Small intestine (tissue), 7 donors: Measurements from ENCODE around the gene SLC25A24. TPM values are rescaled to one million over a fixed set of nuclear protein-coding genes. Genes with fewer than 3 reads are reported as not detected.
"Not testable (repeated sequence)": the region's sequence is repeated elsewhere in the genome, so short reads cannot be mapped to it uniquely, and the experiment has no call there.

ENCODE experiments used
- DNase-seq, 2 donors: peaks; one replicate each; pipeline versions ENCODE4 v3.0.0 to v3.0.0-alpha.2; 2013
- FAIRE-seq: peaks from 2 replicates; lab custom pipeline; 2012; peaks lifted over from hg19 to GRCh38; lab: Jason Lieb, UNC
- H3K27ac ChIP-seq, 3 donors: one replicate each; pipeline ENCODE4 v1.5.1; 2013; ENCODE audit warnings: low read length in 2 of 3, mild to moderate bottlenecking in 2 of 3, control low read depth in 1 of 3, inconsistent platforms in 1 of 3, low read depth in 1 of 3, moderate library complexity in 1 of 3
- H3K27me3 ChIP-seq, 3 donors: one replicate each; pipeline ENCODE4 v1.6.1; 2013; ENCODE audit warnings: low read length in 3 of 3, inconsistent platforms in 1 of 3; ENCODE audit not compliant: control insufficient read depth in 3 of 3, insufficient read depth in 3 of 3
- H3K36me3 ChIP-seq, 3 donors: one replicate each; pipeline ENCODE4 v1.6.1; 2013; ENCODE audit warnings: low read length in 3 of 3, inconsistent platforms in 1 of 3, low read depth in 1 of 3, mild to moderate bottlenecking in 1 of 3, moderate library complexity in 1 of 3; ENCODE audit not compliant: control insufficient read depth in 3 of 3, insufficient read depth in 2 of 3
- H3K4me1 ChIP-seq, 3 donors: one replicate each; pipeline ENCODE4 v1.6.1; 2013; ENCODE audit warnings: low read length in 2 of 3, inconsistent platforms in 1 of 3, low read depth in 1 of 3, mild to moderate bottlenecking in 1 of 3, moderate library complexity in 1 of 3; ENCODE audit not compliant: control insufficient read depth in 3 of 3, insufficient read depth in 2 of 3
- H3K4me3 ChIP-seq, 3 donors: one replicate each; pipeline ENCODE4 v1.5.1; 2013; ENCODE audit warnings: low read length in 3 of 3, control low read depth in 1 of 3, inconsistent platforms in 1 of 3, low read depth in 1 of 3, mild to moderate bottlenecking in 1 of 3, moderate library complexity in 1 of 3
- H3K9me3 ChIP-seq, 2 donors: one replicate each; pipeline ENCODE4 v1.6.1; 2013; ENCODE audit warnings: low read depth in 1 of 2, low read length in 1 of 2; ENCODE audit not compliant: control insufficient read depth in 2 of 2, insufficient read depth in 1 of 2
- WGBS, 3 donors: extraction: QIAGEN DNeasy Blood & Tissue Kit; methylation state at CpG; one replicate each; pipeline ENCODE4 v1.1.7; 2013; 5-methylcytosine and 5-hydroxymethylcytosine counted together
- polyA plus RNA-seq, 4 donors: library from polyadenylated mRNA; stranded (reverse) in 3 of 4; unstranded in 1 of 4; fragments of 200-250 nt in 3 of 4; fragments of 120-200 nt in 1 of 4; gene quantifications; one replicate each; pipeline versions ENCODE4 v1.2.1 to v1.2.3, GENCODE V29; 2013
- donor health status: healthy with polysubstance abuse.
- donor health status: control.
- donor health status: control.
- donor health status: Bipolar disorder and iron deficiency.
- donor health status: healthy.

Gene SLC25A24
- polyA plus RNA-seq, 4 donors: 31.7 to 43.4 (median 36.8) TPM

- not testable (repeated sequence) for FAIRE-seq, H3K27me3 ChIP-seq, H3K27ac ChIP-seq, H3K4me1 ChIP-seq, H3K36me3 ChIP-seq, H3K9me3 ChIP-seq, H3K4me3 ChIP-seq
- peak in 1 of 2 donors; percentile 7 for DNase-seq
- 11 to 67% (median 13%) methylated on average over 1 to 2 of the region's 4 CpGs for WGBS, 3 donors
Observed at GRCh38 chr1:108226855-108227254, 26.7 kb upstream of the SLC25A24 start.

DNA sequence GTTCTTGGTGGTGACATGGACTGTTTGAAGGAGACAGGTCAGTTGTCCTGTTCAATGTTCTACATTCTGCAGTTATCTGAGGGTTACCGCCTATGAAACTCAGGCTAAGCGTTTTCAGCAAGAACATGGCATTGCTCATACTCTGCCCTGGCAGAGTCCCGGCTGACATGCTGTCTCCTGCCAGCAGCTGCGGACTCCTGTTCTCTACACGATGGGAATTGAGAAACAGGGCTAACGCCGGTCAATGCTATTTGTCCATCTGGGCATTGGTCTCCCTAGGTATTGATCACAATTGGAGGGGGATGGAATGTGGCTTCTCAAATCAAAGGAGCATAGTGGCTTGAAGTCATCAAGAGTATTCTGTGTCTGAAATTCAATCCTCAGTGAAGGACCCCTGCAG, 23.1 kb upstream of the SLC25A24 start:
- 89 to 93% (median 91%) methylated on average over 7 of the region's 7 CpGs for WGBS, 3 donors
- not testable (repeated sequence) for FAIRE-seq, H3K4me1 ChIP-seq, H3K27ac ChIP-seq, DNase-seq, H3K27me3 ChIP-seq, H3K9me3 ChIP-seq, H3K4me3 ChIP-seq, H3K36me3 ChIP-seq

GRCh38 chr1:108217515-108218174, 17.5 kb upstream of the SLC25A24 start:
- not testable (repeated sequence) for H3K4me1 ChIP-seq, DNase-seq, H3K36me3 ChIP-seq, FAIRE-seq, H3K9me3 ChIP-seq, H3K27me3 ChIP-seq, H3K27ac ChIP-seq, H3K4me3 ChIP-seq
- 89 to 91% (median 90%) methylated on average over 14 of the region's 14 CpGs for WGBS, 3 donors

DNA sequence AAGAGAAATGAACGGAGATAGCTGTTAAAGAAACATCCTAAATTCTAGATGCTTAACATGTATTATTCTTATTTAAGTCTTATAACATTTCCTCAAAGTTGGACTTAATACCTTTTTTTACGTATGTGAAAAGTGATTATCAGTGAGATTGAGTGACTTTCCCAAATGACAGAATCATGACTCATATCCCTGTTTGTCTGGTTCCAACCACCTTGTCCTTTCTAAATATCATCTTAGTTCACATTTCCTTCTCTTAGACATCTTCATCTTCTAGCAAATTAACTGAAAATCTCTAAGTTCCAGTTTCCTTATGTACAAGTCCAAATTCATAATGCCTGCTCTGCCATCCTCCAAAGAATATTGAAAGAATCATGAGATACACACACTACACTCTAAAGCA, 16.9 kb upstream of the SLC25A24 start:
- 42 to 61% (median 44%) methylated on average over 2 of the region's 2 CpGs for whole genome bisulfite sequencing, 3 donors
- DNase-seq, H3K9me3 ChIP-seq, H3K27me3 ChIP-seq, H3K4me1 ChIP-seq, H3K27ac ChIP-seq, H3K4me3 ChIP-seq, H3K36me3 ChIP-seq: not testable (repeated sequence)
- peak; percentile 15 for FAIRE-seq

DNA sequence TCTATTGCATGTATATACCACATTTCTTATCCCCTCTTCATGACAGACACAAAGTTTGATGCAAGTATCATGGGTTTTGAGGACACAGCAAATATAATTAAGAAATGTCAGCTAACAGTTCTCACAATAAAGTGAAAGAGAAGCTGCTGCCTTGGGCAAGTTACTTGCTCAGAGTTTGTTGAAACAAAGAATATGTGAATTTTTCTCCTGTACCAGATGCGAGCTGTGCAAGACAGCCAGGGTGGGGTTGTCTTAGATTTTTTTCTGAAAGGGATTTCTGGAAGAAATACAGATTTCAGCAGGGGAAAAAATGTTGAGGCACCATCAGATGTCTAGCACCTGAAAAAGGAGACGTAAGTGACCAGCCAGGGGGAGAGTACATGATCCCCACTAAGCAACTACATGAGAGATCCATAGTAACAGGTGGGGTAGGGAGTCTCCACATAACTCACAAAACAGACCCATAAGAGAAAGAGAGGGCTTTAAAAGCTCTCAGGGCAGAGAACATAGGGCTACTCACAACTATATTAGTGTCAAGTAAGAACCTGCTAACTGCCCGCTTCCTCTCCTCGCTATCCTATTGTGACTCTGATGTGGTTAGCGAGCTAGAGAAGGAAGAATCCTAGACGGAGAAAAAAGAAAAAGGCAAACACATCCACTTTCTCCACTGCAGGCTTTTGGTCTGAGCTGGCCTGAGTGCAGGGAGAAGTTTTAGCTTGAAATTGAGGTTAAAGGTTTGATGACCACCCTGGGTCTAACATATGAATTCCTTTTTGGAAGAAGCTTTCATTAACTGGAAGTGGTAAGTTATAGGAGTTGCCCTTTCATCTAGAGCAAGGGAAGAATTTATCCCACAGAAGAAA, 16.1 kb upstream of the SLC25A24 start:
- not testable (repeated sequence) for FAIRE-seq, H3K36me3 ChIP-seq, H3K27ac ChIP-seq, H3K4me3 ChIP-seq, H3K9me3 ChIP-seq, DNase-seq, H3K27me3 ChIP-seq, H3K4me1 ChIP-seq
- 80 to 91% (median 89%) methylated on average over 6 of the region's 6 CpGs for WGBS, 3 donors

DNA sequence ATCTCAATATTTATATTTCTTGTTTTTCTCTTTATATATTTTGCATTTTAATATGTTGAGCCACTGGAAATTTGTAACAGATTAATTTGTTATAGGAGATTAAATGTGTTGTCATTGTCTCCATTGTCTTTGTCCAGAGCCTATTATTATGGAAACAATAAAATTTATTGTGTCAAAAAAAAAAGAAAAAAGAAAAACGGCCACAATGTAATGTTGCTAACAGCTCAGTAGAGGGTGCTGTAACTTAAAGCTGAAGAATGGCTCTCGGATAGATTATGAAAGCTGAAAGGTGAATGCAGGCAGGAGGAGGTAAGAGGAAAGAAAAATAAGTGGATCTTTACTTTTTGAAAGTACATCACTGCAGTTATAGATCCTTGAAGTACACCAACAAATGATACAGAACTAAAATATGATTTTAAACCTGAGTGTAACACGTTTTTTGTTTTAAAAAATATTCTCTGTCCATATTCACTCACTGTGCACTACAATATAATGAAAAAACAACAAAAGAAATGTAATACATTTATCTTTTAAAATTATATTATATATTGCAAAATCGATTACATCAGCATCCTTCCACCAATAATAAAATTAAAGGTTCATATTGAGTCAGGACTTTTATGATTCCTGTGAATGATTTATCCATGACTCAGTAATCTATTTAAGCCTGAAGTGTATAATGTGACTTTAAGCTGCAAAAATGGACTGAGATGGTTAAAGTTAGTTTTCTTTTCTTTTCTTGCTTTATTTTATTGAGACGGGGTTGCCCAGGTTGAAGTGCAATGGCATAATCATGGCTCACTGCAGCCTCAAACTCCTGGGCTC, 14.7 kb upstream of the SLC25A24 start:
- H3K27me3 ChIP-seq: not testable (repeated sequence)
- 3 to 10% (median 5%) methylated on average over 4 of the region's 5 CpGs for WGBS, 3 donors
- FAIRE-seq: peak; percentile 98

GRCh38 chr1:108211014-108211413, 10.9 kb upstream of the SLC25A24 start:
- DNase-seq (no peak), FAIRE-seq (no peak)
- Histone ChIP-seq H3K4me1 (no peaks in the 10 kb centered on the region), H3K36me3 (no peaks in the 10 kb centered on the region), H3K9me3 (no peaks in the 10 kb centered on the region), H3K4me3 (no peak overlapping the region), H3K27me3 (peaks cover 0 to 6% (median 4%) of the 10 kb centered on the region in 3 donors), H3K27ac (no peak overlapping the region)
- WGBS, 3 donors: 87 to 92% (median 90%) methylated on average over 1 of the region's 1 CpG

More for the DNA sequence above, 14.7 kb upstream of the SLC25A24 start:
- not testable (repeated sequence) for H3K27ac ChIP-seq, H3K4me3 ChIP-seq, H3K9me3 ChIP-seq, H3K4me1 ChIP-seq, H3K36me3 ChIP-seq
- DNase-seq: peak; percentile 25 to 54

DNA sequence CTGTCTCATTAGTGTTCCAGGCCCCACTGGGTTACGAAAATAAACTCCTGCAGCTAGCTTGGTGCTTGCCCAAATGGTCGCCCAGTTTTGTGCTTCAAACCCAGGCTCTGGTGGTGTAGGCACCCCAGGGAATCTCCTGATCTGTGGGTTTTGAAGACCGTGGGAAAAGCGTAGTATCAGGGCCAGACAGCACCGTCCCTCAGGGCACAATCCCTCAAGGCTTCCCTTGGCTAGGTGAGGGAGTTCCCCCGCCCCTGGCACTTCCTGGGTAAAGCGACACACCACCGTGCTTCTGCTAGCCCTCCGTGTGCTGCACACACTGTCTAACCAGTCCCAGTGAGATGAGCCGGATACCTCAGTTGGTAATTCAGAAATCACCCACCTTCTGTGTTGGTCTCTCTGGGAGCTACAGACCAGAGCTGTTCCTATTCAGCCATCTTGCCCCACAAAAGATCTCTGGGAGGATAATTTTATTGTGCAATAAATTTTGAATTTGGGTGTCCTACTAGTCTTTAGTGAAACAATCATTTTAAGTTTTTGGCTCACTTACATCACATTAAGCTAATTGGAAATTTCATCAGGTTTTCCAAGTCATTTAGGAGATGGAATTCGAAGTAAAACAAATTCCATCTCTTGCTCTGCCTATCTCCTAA, 9.4 kb upstream of the SLC25A24 start:
- H3K36me3 ChIP-seq: no peaks in the 10 kb centered on the region
- H3K4me1 ChIP-seq: no peaks in the 10 kb centered on the region
- H3K27ac ChIP-seq: no peak overlapping the region
- FAIRE-seq: no peak
- no peaks in the 10 kb centered on the region for H3K9me3 ChIP-seq
- no peak overlapping the region for H3K4me3 ChIP-seq
- DNase-seq: no peak
- WGBS, 3 donors: 75 to 84% (median 77%) methylated on average over 11 of the region's 11 CpGs
- peaks cover 0 to 6% (median 4%) of the 10 kb centered on the region in 3 donors for H3K27me3 ChIP-seq
